K562 (cell line): ENCODE data around the gene LPXN. TPM values are rescaled to one million over a fixed set of nuclear protein-coding genes. Genes with fewer than 3 reads are reported as not detected.

Experiments
- polyA plus RNA-seq, 8 experiments: library from polyadenylated mRNA; depleted of rRNA in 4 of 8; stranded (reverse) in 5 of 8; unstranded in 3 of 8; fragments of >200 nt; fragmentation: Nextera tagmentation in 2 of 8; fragmentation: Illumina TruSeq in 1 of 8; extraction: Ambion mirVana in 2 of 8; extraction: Trizol in 1 of 8; gene quantifications; 2 replicates each; pipeline versions ENCODE4 v1.2.1 to v1.2.3, GENCODE V29; 2011 to 2014; ENCODE audit warnings: inconsistent platforms in 1 of 8, missing spikeins in 1 of 8
- total RNA-seq, 7 experiments: library from RNA; depleted of rRNA in 6 of 7; stranded (reverse); fragments of >200 nt in 6 of 7; fragmentation: Illumina TruSeq in 2 of 7; extraction: Trizol in 2 of 7; gene quantifications; 2 replicates each; pipeline versions ENCODE4 v1.2.1 to v1.2.3, GENCODE V29; 2011 to 2021; ENCODE audit warnings: low replicate concordance in 1 of 7
- TF ChIP-seq, protein P1 (sequence below), 2 experiments: fragments of 450-650 bp; formaldehyde crosslinking in 1 of 2; IDR thresholded peaks; 2 replicates each; pipeline versions ENCODE4 v1.4.0 to v1.6.1; 2014 to 2020; ENCODE audit warnings: mild to moderate bottlenecking in 2 of 2, borderline replicate concordance in 1 of 2, low read depth in 1 of 2

The LPXN gene
- total and polyA plus RNA-seq, 9 of the 15 experiments (the other 6 are each of a cell fraction or from before 2014, with no cell fraction given) = 0.73 to 3.1 (median 2.0) TPM

GRCh38 chr11:58567889-58568512 lies 7.7 kb downstream of the LPXN start (continued):
- TF ChIP-seq, protein P1, sequence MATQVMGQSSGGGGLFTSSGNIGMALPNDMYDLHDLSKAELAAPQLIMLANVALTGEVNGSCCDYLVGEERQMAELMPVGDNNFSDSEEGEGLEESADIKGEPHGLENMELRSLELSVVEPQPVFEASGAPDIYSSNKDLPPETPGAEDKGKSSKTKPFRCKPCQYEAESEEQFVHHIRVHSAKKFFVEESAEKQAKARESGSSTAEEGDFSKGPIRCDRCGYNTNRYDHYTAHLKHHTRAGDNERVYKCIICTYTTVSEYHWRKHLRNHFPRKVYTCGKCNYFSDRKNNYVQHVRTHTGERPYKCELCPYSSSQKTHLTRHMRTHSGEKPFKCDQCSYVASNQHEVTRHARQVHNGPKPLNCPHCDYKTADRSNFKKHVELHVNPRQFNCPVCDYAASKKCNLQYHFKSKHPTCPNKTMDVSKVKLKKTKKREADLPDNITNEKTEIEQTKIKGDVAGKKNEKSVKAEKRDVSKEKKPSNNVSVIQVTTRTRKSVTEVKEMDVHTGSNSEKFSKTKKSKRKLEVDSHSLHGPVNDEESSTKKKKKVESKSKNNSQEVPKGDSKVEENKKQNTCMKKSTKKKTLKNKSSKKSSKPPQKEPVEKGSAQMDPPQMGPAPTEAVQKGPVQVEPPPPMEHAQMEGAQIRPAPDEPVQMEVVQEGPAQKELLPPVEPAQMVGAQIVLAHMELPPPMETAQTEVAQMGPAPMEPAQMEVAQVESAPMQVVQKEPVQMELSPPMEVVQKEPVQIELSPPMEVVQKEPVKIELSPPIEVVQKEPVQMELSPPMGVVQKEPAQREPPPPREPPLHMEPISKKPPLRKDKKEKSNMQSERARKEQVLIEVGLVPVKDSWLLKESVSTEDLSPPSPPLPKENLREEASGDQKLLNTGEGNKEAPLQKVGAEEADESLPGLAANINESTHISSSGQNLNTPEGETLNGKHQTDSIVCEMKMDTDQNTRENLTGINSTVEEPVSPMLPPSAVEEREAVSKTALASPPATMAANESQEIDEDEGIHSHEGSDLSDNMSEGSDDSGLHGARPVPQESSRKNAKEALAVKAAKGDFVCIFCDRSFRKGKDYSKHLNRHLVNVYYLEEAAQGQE (IDR thresholded peaks at IDR 0.05; ENCODE audit: borderline replicate concordance) = peak; percentile 31; the same call in 1 of the 2 replicates
- TF ChIP-seq, protein P1 (CRISPR knock-in tag; IDR thresholded peaks at IDR 0.05; ENCODE audit: low read depth) = no peak
